Mesenchymal stem cell (in vitro differentiated cells and primary cell): ENCODE data around the gene PCDHB10.
"Not testable (repeated sequence)": the region's sequence is repeated elsewhere in the genome, so short reads cannot be mapped to it uniquely, and the experiment has no call there.

Source experiments
- DNase-seq: peaks from one replicate; pipeline ENCODE4 v3.0.0-alpha.2; 2013
- H2AFZ ChIP-seq: one replicate; pipeline ENCODE4 v1.6.1; 2013; ENCODE audit warnings: low read depth, mild to moderate bottlenecking, control low read depth, inconsistent platforms, low read length, moderate library complexity
- H2AK5ac ChIP-seq: 2 replicates; pipeline ENCODE4 v1.6.1; 2013; ENCODE audit warnings: low read length, moderate library complexity, mild to moderate bottlenecking, inconsistent platforms; ENCODE audit not compliant: severe bottlenecking
- H2BK120ac ChIP-seq: one replicate; pipeline ENCODE4 v1.6.1; 2013; ENCODE audit warnings: low read depth, mild to moderate bottlenecking, inconsistent platforms, low read length, moderate library complexity
- H2BK12ac ChIP-seq, 2 experiments: one replicate each; pipeline ENCODE4 v1.6.1; 2013; ENCODE audit warnings: inconsistent platforms in 2 of 2, low read length in 2 of 2, mild to moderate bottlenecking in 2 of 2, moderate library complexity in 2 of 2, control low read depth in 1 of 2
- H2BK15ac ChIP-seq: one replicate; pipeline ENCODE4 v1.6.1; 2013; ENCODE audit warnings: mild to moderate bottlenecking, low read depth, inconsistent platforms; ENCODE audit not compliant: poor library complexity, severe bottlenecking
- H2BK5ac ChIP-seq: 2 replicates; pipeline ENCODE4 v1.6.1; 2013; ENCODE audit warnings: low read depth, mild to moderate bottlenecking, low read length, control low read depth, inconsistent platforms; ENCODE audit not compliant: poor library complexity, severe bottlenecking
- H3K14ac ChIP-seq, 2 experiments: one replicate each; pipeline ENCODE4 v1.6.1; 2013; ENCODE audit warnings: inconsistent platforms in 2 of 2, low read length in 2 of 2, control low read depth in 1 of 2, mild to moderate bottlenecking in 1 of 2, moderate library complexity in 1 of 2
- H3K18ac ChIP-seq, 2 experiments: one replicate each; pipeline ENCODE4 v1.6.1; 2013; ENCODE audit warnings: inconsistent platforms in 2 of 2, low read length in 2 of 2, control low read depth in 1 of 2, low read depth in 1 of 2, mild to moderate bottlenecking in 1 of 2
- H3K23ac ChIP-seq, 2 experiments: one replicate each; pipeline ENCODE4 v1.6.1; 2013; ENCODE audit warnings: inconsistent platforms in 2 of 2, low read length in 2 of 2, mild to moderate bottlenecking in 2 of 2, moderate library complexity in 2 of 2, control low read depth in 1 of 2
- H3K27ac ChIP-seq: 2 replicates; pipeline ENCODE4 v1.5.1; 2013; ENCODE audit warnings: mild to moderate bottlenecking, moderate library complexity, low read length, control low read depth, inconsistent platforms; ENCODE audit not compliant: poor library complexity, severe bottlenecking
- H3K27me3 ChIP-seq, 2 experiments: 2 replicates each; pipeline versions ENCODE4 v1.6.1 to v1.7.0; 2013; ENCODE audit warnings: low read length in 2 of 2, mild to moderate bottlenecking in 2 of 2, moderate library complexity in 2 of 2, control low read depth in 1 of 2, inconsistent platforms in 1 of 2; ENCODE audit not compliant: control insufficient read depth in 1 of 2, insufficient read depth in 1 of 2
- H3K36me3 ChIP-seq, 2 experiments: 2 replicates each; pipeline versions ENCODE4 v1.6.1 to v1.7.0; 2013; ENCODE audit warnings: low read length in 2 of 2, control low read depth in 1 of 2, inconsistent platforms in 1 of 2, low read depth in 1 of 2, mild to moderate bottlenecking in 1 of 2; ENCODE audit not compliant: insufficient read depth in 2 of 2, control insufficient read depth in 1 of 2
- H3K4ac ChIP-seq, 2 experiments: one replicate each; pipeline ENCODE4 v1.6.1; 2013; ENCODE audit warnings: inconsistent platforms in 2 of 2, low read length in 2 of 2, mild to moderate bottlenecking in 2 of 2, moderate library complexity in 2 of 2, control low read depth in 1 of 2, low read depth in 1 of 2
- H3K4me1 ChIP-seq: 2 replicates; pipeline ENCODE4 v1.6.1; 2013; ENCODE audit warnings: low read depth, low read length, control low read depth; ENCODE audit not compliant: control insufficient read depth, insufficient read depth
- H3K4me2 ChIP-seq: 2 replicates; pipeline ENCODE4 v1.6.1; 2013; ENCODE audit warnings: low read length, mild to moderate bottlenecking, inconsistent platforms; ENCODE audit not compliant: poor library complexity, severe bottlenecking
- H3K4me3 ChIP-seq, 2 experiments: 2 replicates each; pipeline versions ENCODE4 v1.5.1 to v1.7.0; 2013; ENCODE audit warnings: low read length in 2 of 2, mild to moderate bottlenecking in 2 of 2, control low read depth in 1 of 2, low read depth in 1 of 2; ENCODE audit not compliant: insufficient read depth in 1 of 2
- H3K79me1 ChIP-seq: replicated peaks from 2 replicates; pipeline ENCODE4 v1.6.1; 2013; ENCODE audit warnings: mild to moderate bottlenecking, control low read depth, low read length, inconsistent platforms; ENCODE audit not compliant: poor library complexity, severe bottlenecking
- H3K9ac ChIP-seq: 2 replicates; pipeline ENCODE4 v1.7.0; 2013; ENCODE audit warnings: mild to moderate bottlenecking, low read length, moderate library complexity
- H3K9me3 ChIP-seq: 2 replicates; pipeline ENCODE4 v1.7.0; 2013; ENCODE audit warnings: mild to moderate bottlenecking, low read length; ENCODE audit not compliant: control insufficient read depth
- H4K8ac ChIP-seq: one replicate; pipeline ENCODE4 v1.6.1; 2013; ENCODE audit warnings: inconsistent platforms, mild to moderate bottlenecking, low read length, moderate library complexity
- H4K91ac ChIP-seq: one replicate; pipeline ENCODE4 v1.6.1; 2013; ENCODE audit warnings: mild to moderate bottlenecking, low read length, inconsistent platforms
- WGBS: methylation state at CpG from one replicate; pipeline ENCODE4 v1.1.7; 2013; ENCODE audit warnings: mixed read lengths; 5-methylcytosine and 5-hydroxymethylcytosine counted together

PCDHB10 gene

DNA sequence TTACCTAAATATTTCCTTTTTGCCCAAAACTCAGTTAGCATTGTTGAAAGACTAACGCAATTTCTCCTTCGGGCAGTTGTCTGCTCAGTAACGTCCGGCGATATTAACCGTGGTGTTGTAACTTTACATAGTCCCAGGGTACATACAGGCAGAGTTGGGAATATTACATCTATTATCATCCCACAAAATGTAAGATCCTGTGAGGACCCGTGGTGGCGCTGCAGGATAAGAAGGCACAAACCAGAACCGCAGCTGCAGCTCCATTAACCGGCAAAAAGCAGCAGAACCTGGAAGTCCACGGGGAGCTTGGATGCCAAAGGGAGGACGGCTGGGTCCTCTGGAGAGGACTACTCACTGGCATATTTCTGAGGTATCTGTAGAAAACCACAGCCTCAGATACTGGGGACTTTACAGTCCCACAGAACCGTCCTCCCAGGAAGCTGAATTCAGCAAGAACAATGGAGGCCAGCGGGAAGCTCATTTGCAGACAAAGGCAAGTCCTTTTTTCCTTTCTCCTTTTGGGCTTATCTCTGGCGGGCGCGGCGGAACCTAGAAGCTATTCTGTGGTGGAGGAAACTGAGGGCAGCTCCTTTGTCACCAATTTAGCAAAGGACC is 14.5 kb upstream of the PCDHB10 start, which contains the start of gene PCDHB8:
PCDHB8 (plus strand) TSS at position 214 of the 615 bp plus-strand sequence; CDS start at position 459, 245 bp downstream.
- 78% methylated on average over 11 of the region's 18 CpGs for WGBS
- not testable (repeated sequence) for H3K27me3 ChIP-seq, H3K18ac ChIP-seq

DNA sequence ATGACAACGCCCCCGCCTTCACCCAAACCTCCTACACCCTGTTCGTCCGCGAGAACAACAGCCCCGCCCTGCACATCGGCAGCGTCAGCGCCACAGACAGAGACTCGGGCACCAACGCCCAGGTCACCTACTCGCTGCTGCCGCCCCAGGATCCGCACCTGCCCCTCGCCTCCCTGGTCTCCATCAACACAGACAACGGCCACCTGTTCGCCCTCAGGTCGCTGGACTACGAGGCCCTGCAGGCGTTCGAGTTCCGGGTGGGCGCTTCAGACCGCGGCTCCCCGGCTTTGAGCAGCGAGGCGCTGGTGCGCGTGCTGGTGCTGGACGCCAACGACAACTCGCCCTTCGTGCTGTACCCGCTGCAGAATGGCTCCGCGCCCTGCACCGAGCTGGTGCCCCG is 12.8 kb upstream of the PCDHB10 start:
- H3K9me3 ChIP-seq = peaks cover 71% of the 10 kb centered on the region
- not testable (repeated sequence) for H3K4me3 ChIP-seq

More for the DNA sequence above, 14.5 kb upstream of the PCDHB10 start, which contains the start of gene PCDHB8:
- H3K14ac ChIP-seq, H3K27ac ChIP-seq, DNase-seq, H3K23ac ChIP-seq, H3K4me3 ChIP-seq, H3K36me3 ChIP-seq, H3K79me1 ChIP-seq, H2BK5ac ChIP-seq, H4K8ac ChIP-seq, H2BK12ac ChIP-seq, H2BK120ac ChIP-seq, H2AFZ ChIP-seq, H3K9ac ChIP-seq, H2AK5ac ChIP-seq, H3K4me2 ChIP-seq, H3K4ac ChIP-seq, H4K91ac ChIP-seq, H2BK15ac ChIP-seq, H3K4me1 ChIP-seq: not testable (repeated sequence)
- peaks cover 70% of the 10 kb centered on the region for H3K9me3 ChIP-seq

DNA sequence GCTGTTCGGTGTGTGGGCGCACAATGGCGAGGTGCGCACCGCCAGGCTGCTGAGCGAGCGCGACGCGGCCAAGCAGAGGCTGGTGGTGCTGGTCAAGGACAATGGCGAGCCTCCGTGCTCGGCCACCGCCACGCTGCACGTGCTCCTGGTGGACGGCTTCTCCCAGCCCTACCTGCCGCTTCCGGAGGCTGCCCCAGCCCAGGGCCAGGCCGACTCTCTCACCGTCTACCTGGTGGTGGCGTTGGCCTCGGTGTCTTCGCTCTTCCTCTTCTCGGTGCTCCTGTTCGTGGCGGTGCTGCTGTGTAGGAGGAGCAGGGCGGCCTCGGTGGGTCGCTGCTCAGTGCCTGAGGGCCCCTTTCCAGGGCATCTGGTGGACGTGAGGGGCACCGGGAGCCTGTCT is 12.3 kb upstream of the PCDHB10 start:
- H3K9ac ChIP-seq, H3K27me3 ChIP-seq, DNase-seq, H3K79me1 ChIP-seq, H3K23ac ChIP-seq, H2AFZ ChIP-seq, H2BK12ac ChIP-seq, H3K18ac ChIP-seq, H3K4me3 ChIP-seq, H3K4me2 ChIP-seq, H2AK5ac ChIP-seq, H4K91ac ChIP-seq, H3K4me1 ChIP-seq, H2BK5ac ChIP-seq, H3K36me3 ChIP-seq, H3K27ac ChIP-seq, H4K8ac ChIP-seq, H3K14ac ChIP-seq, H2BK15ac ChIP-seq, H2BK120ac ChIP-seq, H3K4ac ChIP-seq: not testable (repeated sequence)
- H3K9me3 ChIP-seq = peaks cover 72% of the 10 kb centered on the region
- 82% methylated on average over 20 of the region's 32 CpGs for WGBS

More for the DNA sequence above, 12.8 kb upstream of the PCDHB10 start:
- H2BK15ac ChIP-seq, H3K4ac ChIP-seq, H3K18ac ChIP-seq, H2BK5ac ChIP-seq, H2BK120ac ChIP-seq, H3K4me1 ChIP-seq, H3K27me3 ChIP-seq, H2BK12ac ChIP-seq, H4K91ac ChIP-seq, H4K8ac ChIP-seq, H3K4me2 ChIP-seq, H2AFZ ChIP-seq, H3K14ac ChIP-seq, H3K23ac ChIP-seq, H3K27ac ChIP-seq, H3K36me3 ChIP-seq, H3K79me1 ChIP-seq, H3K9ac ChIP-seq, H2AK5ac ChIP-seq, DNase-seq: not testable (repeated sequence)
- WGBS = 90% methylated on average over 2 of the region's 39 CpGs

DNA sequence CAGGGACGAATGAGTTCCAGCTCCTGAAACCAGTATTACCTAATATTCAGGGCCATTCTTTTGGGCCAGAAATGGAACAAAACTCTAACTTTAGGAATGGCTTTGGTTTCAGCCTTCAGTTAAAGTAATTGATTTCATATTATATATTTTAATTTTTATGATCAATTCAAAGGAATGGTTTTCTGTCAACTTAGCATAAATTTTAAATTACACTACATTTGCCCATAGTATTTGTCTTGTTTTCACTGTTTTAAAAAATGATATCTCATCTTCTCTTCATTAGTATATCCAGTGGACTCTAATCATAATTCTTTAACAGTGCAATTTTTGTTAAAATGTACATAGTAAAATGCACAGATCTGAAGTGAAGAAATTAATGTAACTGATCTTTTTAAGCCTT is 11.8 kb upstream of the PCDHB10 start:
- Histone ChIP-seq H3K9ac (no peak overlapping the region), H3K9me3 (peaks cover 68% of the 10 kb centered on the region), H3K4ac (no peak overlapping the region), H3K4me1 (no peaks in the 10 kb centered on the region), H2AFZ (no peak overlapping the region), H3K23ac (no peak overlapping the region), H2BK120ac (no peak overlapping the region), H3K79me1 (no peaks in the 10 kb centered on the region), H3K18ac (no peak overlapping the region), H3K27me3 (no peaks in the 10 kb centered on the region), H3K36me3 (no peaks in the 10 kb centered on the region), H2BK12ac (no peak overlapping the region), H4K91ac (no peak overlapping the region), H3K4me3 (no peak overlapping the region), H2BK15ac (no peak overlapping the region), H3K4me2 (no peak overlapping the region), H3K27ac (no peak overlapping the region), H3K14ac (no peak overlapping the region), H2AK5ac (no peak overlapping the region), H4K8ac (no peak overlapping the region), H2BK5ac (no peak overlapping the region)
- DNase-seq = no peak
- WGBS = no CpG with 5 or more reads among the region's 1 CpG
